Fibroblast of peridontal ligament (primary cell): ENCODE measurements around the gene STK32B.

ENCODE experiments used
- DNase-seq: peaks from one replicate; pipeline ENCODE4 v3.0.0-alpha.2; 2010; ENCODE audit errors: extremely low read depth

Gene STK32B

DNA sequence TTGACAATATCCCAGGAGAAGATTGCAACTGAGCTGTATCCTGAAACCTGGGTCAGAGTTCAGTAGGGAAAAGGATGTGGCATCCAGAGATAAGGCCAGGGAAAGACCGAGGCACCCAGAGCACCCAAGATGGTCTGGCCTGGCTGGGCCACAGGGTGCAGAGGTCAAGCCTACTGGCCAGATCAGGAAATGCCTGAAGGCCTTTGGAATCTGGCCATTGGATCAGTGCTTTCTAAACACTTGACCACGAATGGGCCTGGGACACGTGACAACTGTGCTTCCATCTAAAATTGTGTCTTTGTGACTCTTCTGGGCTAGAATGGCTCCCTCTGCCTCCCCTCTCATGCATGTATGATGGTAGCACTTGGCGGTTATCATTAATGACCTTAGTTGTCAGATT, 340.2 kb downstream of the STK32B start:
- no peak for DNase-seq

DNA sequence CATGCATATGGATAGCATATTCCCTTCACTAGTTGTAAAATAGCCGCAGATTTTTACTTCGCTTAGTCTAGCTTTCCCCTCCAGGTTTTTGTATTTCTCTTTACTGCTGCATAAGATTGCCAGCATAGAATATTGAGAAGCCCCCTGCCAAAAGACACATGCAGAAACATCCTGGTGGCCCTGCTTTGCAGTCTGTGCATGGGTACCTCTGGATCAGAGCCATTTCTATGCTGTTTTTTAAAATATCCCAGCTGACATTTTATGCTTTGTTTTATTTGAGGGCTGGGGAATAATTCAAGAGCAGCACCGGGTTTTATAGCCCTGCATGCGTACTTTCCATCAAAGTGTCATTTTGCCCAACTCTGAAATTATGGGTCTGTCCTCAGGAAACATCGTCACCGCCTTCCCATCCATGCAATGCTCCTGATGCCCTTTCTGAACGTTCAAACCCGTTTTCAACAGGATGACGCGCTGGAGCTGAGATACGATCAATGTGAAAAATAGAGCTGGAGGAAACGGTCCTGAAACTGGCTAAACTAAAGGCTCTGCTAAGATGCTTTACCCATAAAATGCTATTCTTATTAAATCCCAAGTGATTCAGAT, 342.7 kb downstream of the STK32B start:
- DNase-seq = no peak

DNA sequence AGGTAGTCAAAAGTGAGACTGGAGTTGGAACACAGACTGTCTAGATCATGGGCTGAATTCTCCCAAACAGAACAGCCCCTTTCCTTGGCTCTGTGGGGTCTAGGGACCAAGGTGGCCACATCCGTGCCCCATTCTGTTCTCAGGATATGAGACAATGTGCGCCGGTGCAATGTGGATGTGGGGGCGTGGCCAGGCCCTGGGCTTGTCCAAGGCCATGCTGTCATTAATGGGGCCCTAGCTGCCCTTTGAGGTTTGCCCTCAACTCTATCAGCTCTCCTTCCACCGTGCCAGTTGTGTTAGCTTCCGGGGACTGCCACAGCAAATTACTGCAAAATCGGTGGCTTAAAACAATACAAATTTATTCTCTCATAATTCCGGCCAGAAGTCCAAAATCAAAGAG, 344.5 kb downstream of the STK32B start:
- DNase-seq = no peak

GRCh38 chr4:5398056-5398455, 346.8 kb downstream of the STK32B start:
- no peak for DNase-seq

DNA sequence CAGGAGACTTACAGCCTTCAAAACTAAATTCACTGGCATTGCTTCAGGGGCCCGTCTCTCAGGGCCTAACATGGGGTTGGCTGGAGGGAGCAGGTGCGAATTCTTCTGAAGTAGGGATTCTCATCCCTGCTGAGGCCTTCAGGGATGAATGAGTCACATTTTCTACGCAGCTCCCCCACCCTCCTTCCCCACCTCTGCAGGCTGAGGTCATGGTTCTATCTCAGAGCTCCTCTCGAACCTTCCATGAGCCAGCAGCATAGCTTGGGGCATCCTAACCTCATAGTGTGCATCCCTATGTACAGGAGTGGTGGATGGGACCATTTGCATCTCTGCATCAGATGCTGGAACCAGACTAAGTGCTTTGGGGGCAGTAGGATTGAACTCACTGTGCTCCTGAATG, 347.8 kb downstream of the STK32B start:
- no peak for DNase-seq

GRCh38 chr4:5399790-5400421, 348.6 kb downstream of the STK32B start:
- peak; percentile 36 for DNase-seq

GRCh38 chr4:5403746-5404497, 352.6 kb downstream of the STK32B start:
- no peak for DNase-seq

- DNase-seq = no peak
Observed at GRCh38 chr4:5409237-5409636, 358.0 kb downstream of the STK32B start.

DNA sequence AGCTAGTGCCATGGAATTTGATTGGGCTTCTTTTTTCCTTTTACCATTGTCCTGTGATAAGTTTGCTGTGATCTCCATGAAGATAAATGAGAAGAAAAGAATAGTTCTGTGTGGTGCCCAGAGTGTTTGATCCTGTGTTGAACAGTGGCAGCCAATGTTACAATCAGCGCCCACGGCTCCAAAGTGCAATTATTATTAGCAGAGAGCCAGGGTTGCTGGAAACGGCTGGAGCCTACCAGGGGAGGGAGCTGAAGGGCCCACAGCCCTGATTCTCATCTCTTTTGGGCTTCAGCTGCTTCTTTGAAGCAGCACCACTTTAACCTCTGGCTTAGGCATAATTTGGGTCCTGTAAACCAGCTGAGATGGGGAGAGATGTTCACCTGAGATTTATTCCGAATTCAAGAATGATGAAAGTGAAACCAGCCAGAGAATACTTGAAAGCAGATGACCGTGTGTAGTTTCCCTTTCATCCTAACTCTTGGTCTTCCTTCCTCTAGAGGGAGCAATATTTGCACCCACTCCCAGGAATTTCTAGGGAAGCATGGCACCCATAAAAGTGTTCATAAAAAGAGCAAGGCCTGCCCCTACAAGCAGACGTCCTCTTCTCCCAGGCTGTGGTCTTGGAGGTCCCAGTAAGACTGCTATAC, 358.8 kb downstream of the STK32B start:
- DNase-seq = no peak

DNA sequence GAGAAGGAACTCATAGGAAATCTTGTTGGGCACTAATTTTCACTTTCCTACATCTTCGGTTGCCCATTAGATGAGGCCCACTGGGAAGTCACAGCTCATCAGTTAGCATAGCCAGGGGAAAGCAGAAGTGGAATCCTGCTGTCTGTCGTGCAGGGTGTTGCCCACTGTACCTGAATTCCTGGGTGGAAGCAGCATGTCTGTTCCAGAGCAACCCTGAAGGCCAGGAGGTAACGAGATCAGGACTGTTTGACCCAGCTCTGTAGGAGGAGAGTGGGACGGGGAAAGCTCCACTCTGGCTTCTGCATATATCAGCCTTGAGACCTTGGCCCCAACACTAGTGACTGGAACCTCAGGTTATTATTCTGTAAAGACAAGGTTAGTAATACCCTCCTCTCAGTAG, 361.0 kb downstream of the STK32B start:
- DNase-seq = no peak

GRCh38 chr4:5412751-5413150, 361.5 kb downstream of the STK32B start:
- no peak for DNase-seq

- no peak for DNase-seq
Observed at GRCh38 chr4:5416637-5417036, 365.4 kb downstream of the STK32B start.

DNA sequence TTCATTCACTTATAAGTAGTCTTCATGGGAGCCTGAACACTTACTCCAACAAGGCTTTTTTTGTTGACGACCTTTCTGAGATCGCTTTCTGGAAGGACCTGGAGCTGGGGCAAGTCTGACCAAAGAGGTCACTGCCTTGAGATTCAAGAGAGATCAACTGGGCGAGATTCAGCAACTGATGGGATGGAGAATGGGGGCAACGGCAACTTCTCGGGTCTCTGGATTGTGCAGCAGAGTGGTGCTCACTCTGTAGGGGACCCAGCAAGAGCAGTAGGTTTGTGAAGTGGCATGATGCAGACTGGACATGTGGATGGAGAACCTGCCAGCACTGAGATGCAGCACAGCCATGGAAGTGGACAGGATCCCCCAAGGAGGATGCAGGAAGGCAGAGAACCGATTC, 369.0 kb downstream of the STK32B start:
- DNase-seq = no peak

GRCh38 chr4:5421416-5421815, 370.1 kb downstream of the STK32B start:
- DNase-seq = no peak

- no peak for DNase-seq
Observed at GRCh38 chr4:5422195-5422594, 370.9 kb downstream of the STK32B start.

GRCh38 chr4:5423670-5424069, 372.4 kb downstream of the STK32B start:
- DNase-seq = no peak

GRCh38 chr4:5424211-5424610, 372.9 kb downstream of the STK32B start:
- no peak for DNase-seq

GRCh38 chr4:5424901-5425300, 373.6 kb downstream of the STK32B start:
- DNase-seq = no peak

DNA sequence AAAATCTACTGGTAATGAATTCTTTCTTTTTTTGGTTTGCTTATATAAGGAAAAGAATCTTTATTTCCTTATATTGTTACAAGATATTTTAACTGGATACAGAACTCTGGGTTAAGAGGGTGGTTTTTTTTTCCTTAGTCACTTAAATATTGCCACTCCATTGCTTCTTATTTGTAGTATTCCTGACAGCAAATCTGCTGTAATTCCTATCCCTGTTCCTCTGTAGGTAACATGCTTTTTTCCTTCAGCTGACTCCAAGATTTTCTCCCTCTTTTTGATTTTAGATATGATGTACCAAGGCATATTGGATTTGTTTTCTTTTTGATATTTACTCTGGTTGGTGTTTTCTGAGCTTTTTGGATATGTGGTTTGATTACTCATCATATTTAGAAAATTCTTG, 378.5 kb downstream of the STK32B start:
- no peak for DNase-seq

- DNase-seq = no peak
Observed at GRCh38 chr4:5433196-5433595, 381.9 kb downstream of the STK32B start.

GRCh38 chr4:5435201-5435600, 383.9 kb downstream of the STK32B start:
- DNase-seq = no peak

- DNase-seq = no peak
Observed at GRCh38 chr4:5435823-5436222, 384.5 kb downstream of the STK32B start.
